Left kidney (tissue), 2 donors: ENCODE data around the gene HEPACAM. TPM values are rescaled to one million over a fixed set of nuclear protein-coding genes. Genes with fewer than 3 reads are reported as not detected.
A peak's percentile ranks its signal among the peaks of the same experiment; 100 is the strongest.

Experiments
- DNase-seq: peaks from one replicate; pipeline ENCODE4 v3.0.0-alpha.2; 2013
- polyA plus RNA-seq: library from polyadenylated mRNA; unstranded; fragments of 120-200 nt; gene quantifications from one replicate; pipeline ENCODE4 v1.2.1, GENCODE V29; 2013; ENCODE audit not compliant: insufficient read length

HEPACAM gene
- polyA plus RNA-seq, 1 donor: 2.2 TPM

DNA sequence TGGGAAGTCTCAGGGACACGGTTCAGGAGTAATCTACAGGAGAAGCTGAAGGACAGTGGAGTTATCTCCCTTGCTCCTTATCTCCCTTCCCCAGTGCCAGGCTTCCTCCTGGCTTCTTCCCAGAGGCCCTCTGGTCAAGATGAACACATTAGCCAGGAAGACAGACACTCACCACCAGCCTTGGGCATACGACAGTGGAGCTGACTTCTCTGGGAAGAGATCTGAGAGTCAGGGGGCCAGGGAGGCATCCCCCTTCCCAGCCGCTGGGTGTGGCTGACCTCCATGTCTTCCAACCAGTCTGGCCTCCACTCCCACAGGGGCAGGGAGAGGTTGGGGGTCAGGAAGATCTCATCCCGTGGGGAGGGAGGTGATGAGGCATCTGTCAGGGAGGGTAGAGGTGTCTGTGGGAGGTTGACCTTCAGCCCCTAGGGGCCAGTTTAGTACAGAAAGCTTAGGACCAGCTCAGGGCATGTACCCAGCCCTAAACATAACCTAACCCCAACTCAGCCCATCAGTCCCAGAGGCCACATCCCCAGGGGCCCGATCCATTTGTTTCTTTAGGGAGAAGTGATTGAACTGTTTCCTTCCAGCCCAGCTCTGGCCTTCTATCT is 50.9 kb downstream of the HEPACAM start:
- DNase-seq: no peak

DNA sequence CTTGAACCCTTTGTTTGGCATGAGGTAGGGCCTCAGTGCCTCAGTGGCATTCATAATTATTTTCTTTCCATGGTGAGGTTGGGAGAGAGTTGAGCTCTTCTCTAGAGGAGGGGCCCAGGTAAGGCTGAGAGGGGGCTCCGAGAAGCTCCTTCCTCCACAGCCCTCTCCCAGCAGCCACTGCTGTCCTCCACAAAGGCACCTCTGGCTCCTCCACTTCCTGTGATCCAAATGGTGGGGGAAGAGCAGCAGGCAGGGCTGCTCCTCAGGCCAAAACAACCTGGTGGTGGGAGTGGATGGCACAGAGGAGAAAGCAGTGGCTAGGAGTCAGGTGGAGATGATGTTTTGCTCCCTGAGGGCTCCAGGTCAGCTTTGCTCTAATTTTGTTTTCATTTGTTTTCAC is 51.5 kb downstream of the HEPACAM start:
- no peak for DNase-seq

DNA sequence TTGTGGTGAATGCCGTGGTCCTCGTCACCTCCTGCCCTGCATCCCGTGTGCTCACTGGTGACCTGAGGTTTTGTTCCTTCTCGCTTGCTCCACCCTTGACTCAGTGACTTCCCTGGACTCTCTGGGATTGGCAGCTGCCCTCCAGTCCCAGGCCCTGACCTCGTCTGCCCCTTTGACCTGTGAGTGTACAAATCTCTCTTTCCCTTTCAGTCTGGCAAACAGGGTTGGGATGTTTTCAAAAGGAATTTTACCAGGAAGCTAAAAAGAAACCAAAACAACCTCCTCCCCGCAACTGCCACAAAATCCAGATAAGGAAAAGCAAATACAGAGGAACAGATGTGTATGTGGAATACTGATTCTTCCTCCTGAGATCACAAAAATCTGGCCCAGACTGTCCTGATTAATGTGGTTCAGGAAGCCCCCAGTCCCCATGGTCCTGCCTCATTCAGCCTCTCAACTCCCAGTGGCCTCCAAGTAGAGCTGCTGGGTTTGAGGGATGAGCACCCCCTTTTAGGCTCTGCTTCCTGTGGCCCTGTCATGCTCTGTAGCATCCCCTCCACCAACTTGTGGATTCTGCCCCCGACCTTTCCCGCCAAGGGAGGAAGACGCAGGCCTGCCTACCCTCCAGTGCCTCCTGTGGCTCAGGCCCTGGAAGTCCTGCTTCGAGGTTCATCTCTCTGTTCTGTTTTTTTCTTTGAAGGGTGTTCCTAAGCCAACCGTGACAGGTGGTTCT is 53.3 kb downstream of the HEPACAM start:
- DNase-seq: no peak

DNA sequence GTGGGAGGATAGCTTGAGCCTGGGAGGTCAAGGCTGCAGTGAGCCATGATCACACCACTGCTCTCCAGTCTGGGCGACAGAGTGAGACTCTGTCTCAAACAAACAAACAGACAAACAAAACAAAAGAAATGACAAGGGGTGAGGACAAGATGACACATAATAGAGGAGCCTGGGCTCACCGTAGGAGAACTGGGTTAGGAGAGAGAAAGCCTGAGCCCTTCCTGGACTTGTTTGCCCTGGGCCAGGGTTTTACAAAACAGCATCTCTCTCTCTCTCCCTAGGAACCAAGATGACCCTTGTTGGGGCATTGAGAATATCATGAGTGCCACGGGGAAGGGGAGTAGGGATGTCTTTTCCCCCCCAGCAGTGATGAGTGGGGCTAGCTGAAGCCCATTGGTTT is 54.9 kb downstream of the HEPACAM start:
- no peak for DNase-seq

DNA sequence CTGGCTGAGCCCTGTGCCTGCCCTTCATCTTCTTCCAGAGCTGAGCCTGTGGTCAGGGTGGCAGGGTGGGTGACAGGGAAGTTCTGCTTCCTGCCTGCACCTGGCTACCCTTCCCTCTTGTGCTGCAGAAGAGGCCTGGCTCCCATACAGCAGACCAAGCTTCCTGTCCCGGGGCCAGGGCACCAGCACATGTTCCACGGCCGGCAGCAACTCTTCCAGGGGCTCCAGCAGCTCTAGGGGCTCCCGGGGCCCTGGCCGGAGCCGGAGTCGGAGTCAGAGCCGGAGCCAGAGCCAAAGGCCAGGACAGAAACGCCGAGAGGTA is 55.6 kb downstream of the HEPACAM start:
- DNase-seq: no peak

DNA sequence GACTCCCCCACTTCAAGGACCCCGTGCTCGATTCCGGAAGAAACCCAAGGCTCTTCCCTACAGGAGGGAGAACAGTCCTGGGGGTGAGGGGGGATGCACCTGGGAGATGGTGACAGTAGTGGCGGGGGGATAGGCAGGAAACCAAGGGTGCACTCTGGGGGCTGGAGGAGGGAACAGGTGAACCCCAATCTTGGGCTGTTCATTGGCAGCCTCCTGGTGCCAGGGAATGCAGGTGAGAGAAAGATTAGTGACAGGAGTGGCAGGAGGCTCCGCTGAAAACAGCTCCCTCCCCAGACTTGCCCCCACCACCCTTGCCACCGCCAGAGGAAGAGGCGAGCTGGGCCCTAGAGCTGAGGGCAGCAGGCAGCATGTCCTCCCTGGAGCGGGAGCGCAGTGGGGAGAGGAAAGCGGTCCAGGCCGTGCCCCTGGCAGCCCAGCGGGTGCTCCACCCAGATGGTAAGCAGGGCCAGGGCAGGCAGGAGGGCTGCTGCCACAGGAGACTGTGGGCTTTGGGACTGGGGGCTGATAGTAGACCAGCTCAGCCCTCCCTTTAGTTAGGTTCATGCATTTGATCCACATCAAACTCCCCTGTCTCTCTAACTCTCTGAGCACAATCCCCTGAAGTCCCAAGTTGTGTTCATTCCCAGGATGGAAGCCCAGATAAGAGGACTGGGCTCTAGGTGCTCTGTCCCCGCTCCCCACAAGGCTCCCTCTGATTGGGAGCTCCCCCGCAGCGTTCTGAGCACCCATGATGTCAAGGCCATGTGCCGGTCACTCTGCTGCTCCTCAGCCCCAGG is 56.2 kb downstream of the HEPACAM start:
- no peak for DNase-seq

DNA sequence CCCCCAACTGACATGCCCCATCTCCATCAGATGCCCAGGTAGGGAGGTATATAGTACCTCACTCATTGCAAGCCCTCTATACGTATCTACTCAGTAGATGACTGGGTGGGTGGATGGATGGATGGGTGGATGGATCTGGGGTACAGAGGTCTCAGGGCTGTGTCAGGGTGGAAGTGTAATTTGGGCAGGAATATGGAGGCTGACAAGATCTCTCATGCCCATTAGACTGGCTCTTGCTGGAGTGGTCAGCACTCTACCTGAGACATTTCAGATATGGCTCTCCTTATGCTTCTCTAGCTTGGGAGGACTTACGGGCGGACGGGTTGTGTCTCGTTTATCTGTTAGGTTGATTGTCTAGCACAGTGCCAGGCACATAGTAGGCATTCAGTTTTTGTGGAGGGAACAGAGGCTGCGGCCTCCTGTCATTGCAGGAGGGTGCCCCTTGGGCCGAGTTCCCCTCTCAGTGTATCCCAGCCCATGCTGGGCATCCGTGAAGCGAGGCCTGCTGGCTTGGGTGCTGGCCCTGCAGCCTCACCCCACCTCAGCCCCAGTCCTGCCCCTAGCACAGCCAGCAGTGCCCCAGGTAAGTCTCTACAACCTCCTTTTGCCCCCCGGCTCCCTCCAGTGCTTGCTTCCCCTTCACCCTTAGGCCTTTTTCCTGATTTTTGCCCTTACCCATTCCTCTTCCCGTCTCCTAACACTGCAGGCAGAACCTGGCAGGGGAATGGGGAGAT is 56.9 kb downstream of the HEPACAM start:
- DNase-seq: no peak

DNA sequence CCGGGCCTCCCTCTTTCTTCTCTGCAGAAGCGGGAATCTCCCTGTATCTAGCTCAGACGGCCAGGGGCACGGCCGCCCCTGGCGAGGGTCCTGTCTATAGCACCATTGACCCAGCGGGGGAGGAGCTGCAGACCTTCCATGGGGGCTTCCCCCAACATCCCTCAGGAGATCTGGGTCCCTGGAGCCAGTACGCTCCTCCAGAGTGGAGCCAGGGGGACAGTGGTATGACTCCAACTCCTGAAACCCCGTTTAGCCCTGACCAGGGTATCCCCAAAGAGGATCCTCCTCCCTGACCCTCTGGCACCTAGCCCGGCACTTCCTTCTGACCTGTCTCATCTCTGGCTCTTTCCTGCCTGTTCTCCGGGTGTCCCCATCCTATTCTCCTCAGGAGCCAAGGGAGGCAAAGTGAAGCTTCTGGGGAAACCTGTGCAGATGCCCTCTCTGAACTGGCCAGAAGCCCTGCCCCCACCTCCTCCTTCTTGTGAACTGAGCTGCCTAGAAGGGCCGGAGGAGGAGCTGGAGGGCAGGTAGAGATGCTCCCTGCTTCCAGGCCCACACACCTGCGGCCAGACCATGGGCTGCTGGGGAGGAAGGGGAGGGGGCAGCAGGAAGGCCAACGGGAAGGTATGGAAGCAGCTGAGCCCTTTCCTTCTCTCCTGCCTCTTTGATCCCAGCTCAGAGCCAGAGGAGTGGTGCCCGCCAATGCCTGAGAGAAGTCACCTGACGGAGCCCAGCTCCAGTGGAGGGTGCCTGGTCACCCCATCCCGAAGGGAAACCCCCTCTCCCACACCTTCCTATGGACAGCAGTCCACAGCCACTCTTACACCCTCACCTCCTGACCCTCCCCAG is 57.7 kb downstream of the HEPACAM start:
- DNase-seq: no peak

DNA sequence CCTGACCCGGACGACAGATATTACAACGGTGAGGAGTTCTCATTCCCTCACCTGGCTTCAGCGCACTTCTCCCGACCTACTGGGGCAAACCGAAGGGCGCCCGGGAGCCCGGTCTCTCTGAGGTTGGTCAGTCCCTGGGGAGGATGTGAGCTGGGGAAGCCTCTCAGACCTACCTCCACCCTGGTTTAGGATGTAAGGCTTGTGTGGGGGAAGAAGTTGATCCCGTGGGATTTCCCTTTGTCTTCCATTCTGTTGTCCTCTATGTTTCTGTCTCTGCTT is 58.3 kb downstream of the HEPACAM start:
- DNase-seq: no peak

DNA sequence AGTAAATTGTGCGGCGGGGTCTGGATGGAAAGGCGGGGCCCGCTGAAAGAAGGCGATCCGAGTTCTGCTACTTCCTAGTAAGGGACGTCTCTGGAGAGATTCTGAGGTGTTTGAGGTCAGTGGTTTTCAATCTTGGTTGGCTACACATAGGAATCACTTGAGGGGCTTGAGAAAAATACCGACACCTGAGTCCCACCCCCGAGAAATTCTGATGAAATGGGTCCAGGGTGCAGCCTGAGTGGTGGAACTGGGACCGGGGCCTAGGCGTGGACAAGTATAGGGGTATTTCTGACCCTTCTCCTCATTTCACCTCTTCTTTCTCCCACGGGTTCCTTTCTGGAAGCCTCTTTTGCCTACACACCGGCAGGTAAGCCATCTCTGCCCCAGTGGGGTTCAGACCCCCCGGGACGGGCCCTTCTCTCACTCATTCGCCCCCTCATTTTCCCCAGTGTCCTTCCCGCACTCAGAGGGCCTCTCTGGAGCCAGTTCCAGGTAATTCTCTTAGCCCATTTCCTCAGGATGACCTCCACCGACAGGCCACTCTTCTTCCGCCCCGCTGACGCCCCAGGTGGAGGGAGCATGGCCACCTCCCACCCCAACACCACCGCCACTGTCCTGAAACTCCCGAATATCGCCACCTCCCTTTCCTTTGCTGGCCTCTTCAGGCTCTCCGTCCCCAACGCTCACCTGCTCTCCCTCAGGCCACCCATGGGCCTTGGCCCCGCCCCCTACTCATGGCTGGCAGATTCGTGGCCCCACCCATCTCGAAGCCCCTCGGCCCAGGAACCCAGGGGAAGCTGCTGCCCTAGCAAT is 58.8 kb downstream of the HEPACAM start:
- no peak for DNase-seq

DNA sequence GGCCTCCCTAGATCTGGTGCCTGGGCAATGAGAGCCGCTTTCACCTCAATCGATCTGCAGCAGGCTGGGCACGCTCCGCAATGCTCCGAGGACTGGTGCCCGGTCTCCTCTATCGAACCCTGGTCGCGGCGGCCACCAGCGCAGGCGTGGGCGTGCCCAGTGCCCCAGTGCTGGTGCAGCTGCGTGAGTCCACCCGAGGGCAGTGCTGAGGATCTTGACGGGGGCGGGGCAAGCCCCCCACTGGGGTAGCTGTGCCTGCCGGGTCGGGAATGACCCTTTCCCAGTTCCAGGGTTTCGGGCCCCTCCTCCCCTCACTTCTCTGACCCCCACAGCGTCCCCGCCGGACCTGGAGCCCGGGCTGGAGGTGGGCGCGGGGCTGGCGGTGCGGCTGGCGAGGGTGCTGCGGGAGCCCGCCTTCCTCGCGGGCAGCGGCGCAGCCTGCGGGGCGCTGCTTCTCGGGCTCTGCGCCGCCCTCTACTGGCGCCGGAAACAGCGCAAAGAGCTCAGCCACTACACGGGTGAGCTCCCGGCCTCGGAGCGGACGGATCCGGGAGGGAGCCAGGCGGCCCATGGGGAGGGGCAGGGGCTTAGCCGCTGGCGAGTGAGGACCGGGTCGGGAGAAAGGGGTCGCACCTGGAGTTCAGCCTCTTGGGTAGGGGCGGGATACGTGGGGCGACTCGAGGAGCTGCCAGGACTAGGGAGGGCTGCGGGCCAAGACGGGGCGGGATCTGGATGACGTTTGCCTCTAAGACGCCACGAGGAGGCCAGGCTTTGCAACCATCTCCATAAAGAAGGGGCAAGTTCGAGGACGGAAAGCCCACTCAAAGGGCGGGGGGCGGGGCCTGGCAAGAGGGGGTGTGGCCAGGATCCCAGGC is 59.7 kb downstream of the HEPACAM start:
- peak; percentile 91 for DNase-seq

DNA sequence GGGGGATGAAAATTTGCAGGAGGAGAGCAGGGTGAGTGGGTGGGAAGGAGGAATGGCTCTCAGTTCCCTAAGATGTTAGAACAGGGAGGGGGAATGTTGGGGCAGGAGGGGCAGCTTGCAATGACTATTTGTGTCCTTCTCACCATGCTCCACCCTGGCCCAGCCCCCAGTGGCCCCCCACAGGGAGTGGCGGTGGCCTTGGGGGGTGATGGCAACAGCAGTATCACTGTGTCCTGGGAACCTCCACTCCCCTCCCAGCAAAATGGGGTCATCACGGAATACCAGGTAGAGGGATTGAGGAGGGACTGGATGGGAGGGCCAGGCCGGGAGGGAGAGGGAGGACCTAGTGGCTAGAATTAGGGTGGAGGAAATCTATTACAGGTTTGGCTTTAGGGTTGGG is 60.4 kb downstream of the HEPACAM start:
- DNase-seq: no peak

DNA sequence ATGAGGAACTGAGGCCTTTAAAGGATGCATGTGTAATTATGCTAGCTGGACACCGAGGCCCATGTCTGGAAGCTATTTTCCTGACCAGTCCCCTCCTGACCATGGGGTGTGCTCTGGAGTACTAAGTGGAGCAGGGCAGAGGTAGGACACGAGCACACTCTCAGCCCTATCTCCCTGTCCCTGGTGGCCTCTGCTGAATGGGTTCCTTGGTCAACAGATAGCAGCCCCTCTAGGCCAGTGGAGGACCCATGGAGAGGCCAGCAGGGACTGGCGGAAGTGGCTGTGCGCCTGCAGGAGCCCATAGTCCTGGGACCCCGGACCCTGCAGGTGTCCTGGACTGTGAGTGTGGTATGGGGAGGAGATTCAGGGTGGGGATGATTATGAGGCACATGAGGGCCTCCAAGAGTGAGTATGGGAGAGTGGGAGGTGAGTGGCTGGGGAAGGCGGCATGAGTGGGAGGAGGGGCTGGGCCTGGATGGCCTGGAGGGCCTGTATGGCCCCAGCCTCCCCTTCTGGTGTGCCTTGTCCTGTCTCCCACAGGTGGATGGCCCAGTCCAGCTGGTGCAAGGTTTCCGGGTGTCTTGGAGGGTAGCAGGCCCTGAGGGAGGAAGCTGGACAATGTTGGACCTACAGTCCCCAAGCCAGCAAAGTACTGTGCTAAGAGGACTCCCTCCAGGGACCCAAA is 61.1 kb downstream of the HEPACAM start:
- no peak for DNase-seq

DNA sequence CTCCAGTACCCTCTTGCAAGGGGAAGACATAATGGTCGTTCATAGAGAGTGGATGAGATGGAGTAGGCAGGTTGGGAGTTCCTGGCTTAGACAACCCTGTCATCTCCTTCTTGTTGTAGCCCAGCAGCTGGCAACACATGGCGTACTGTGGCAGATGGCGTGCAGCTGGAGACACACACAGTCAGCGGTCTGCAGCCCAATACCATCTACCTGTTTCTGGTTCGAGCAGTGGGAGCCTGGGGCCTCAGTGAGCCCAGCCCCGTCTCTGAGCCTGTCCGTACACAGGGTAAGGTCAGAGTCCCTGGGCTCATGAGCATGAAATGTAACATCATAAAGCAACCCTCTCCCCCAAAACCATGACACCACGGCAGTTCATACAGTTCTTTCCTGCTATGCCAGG is 61.9 kb downstream of the HEPACAM start:
- DNase-seq: no peak

DNA sequence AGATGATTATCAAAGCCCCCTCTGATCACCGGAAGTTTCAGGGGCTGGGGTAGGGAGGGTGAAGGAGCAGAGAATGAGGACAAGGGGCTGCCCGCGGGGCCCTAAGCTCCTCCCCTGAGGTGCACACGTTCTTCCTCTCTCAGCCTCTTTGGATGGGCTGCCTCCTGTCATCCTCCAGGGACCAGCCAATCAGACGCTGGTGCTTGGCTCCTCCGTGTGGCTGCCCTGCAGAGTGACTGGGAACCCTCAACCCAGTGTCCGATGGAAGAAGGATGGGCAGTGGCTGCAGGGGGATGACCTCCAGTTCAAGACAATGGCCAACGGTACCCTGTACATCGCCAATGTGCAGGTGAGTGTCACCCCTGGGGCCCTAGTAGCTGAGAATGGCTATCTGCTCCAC is 63.1 kb downstream of the HEPACAM start:
- no peak for DNase-seq

DNA sequence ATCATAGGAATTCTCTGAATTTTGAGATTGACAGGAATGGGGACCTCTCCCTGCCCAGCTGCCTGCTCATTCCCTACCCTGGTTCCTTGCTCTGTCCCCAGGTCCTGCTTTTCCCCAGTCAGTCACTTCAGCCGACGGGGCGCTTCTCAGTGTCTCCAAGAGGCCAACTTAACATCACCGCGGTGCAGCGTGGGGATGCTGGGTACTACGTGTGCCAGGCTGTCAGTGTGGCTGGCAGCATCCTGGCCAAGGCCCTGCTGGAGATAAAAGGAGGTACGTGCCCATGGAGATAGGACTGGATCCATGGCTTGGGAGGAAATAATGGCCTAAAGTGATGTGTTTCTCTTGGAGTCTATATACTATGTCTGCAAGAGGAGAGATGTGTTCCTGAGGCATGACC is 63.6 kb downstream of the HEPACAM start:
- no peak for DNase-seq

DNA sequence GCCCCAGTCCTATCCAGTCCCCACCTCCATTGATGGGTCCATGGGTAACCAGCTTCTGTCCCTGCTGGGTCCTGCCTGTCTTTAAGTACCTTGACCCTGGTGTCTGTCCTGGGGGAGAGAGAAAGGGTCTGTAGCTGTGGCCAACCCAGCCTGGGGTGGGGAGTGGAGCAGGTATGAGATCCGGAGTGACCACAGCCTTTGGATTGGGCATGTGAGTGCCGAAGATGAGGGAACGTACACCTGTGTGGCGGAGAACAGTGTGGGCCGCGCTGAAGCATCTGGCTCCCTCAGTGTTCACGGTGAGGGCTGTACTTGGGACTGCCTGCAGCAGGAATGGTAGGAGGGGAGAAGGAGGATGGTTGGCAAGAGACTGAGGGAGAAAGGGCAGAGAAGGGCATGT is 65.4 kb downstream of the HEPACAM start:
- DNase-seq: no peak

DNA sequence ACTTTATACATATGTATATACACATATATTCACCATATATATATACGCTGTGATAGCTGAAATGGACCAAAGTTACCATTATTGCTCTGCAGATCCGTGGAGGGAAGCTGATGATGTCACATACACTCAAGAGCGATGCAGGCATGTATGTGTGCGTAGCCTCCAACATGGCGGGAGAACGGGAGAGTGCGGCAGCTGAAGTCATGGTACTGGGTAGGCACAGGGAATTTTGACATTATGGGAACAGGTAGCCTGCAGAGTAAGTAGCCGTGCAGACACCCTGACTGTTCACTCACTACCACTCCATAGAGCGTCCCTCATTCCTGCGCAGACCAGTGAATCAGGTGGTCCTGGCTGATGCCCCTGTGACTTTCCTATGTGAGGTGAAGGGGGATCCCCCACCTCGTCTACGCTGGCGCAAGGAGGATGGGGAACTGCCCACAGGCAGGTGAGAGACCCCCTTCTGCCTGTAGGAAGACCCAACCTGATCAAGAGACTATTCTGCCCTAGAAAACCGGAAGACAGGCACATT is 65.9 kb downstream of the HEPACAM start:
- no peak for DNase-seq

DNA sequence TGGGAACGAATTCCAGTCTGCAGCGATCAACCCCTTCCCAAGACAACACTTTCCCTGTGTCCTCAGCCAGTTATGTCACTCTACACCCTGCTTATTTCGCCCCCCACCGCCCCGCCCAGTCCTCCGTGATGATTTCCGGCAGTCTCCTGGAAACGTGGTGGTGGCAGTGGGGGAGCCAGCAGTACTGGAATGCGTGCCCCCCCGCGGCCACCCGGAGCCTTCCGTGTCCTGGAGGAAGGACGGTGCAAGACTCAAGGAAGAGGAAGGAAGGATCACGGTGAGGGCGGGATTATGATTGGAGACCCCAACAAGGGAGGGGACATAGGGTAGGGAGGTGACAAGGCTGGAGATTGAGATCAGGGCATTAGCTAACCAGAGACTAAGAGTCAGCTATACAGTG is 66.5 kb downstream of the HEPACAM start:
- no peak for DNase-seq
